HL-60 (cell line): ENCODE results near the gene FAM32A.

Source experiments
- DNase-seq, 2 experiments: peaks; one replicate each; pipeline ENCODE4 v3.0.0-alpha.2; 2010 to 2020; ENCODE audit warnings: low read depth in 1 of 2, low spot score in 1 of 2
- H3K27ac ChIP-seq: fragments of 250-450 bp; sonication (Bioruptor Pico); replicated peaks from 2 replicates; pipeline ENCODE4 v1.5.1; 2020; ENCODE audit warnings: mild to moderate bottlenecking, moderate library complexity
- H3K27me3 ChIP-seq: fragments of 250-450 bp; sonication (Bioruptor Pico); 2 replicates; pipeline ENCODE4 v1.5.1; 2021; ENCODE audit warnings: mild to moderate bottlenecking, moderate library complexity; ENCODE audit not compliant: insufficient read depth, poor library complexity, severe bottlenecking
- H3K4me3 ChIP-seq: replicated peaks from 2 replicates; pipeline ENCODE4 v1.5.1; 2011; ENCODE audit warnings: mild to moderate bottlenecking, control low read depth, low read length; ENCODE audit not compliant: insufficient read depth
- CTCF ChIP-seq: IDR thresholded peaks from one replicate; pipeline ENCODE4 v1.5.1; 2011; ENCODE audit warnings: low read length, control low read depth, inconsistent platforms; ENCODE audit not compliant: insufficient read depth
- GABPA ChIP-seq: IDR thresholded peaks from 2 replicates; pipeline ENCODE4 v1.6.1; 2012; ENCODE audit warnings: low read depth
- POLR2AphosphoS5 ChIP-seq: IDR thresholded peaks from 2 replicates; pipeline ENCODE4 v1.6.1; 2012; ENCODE audit warnings: low read depth
- REST ChIP-seq: IDR thresholded peaks from 2 replicates; pipeline ENCODE4 v1.6.1; 2012; ENCODE audit warnings: low read depth; ENCODE audit not compliant: insufficient replicate concordance
- SPI1 ChIP-seq: IDR thresholded peaks from 2 replicates; pipeline ENCODE4 v1.6.1; 2012; ENCODE audit warnings: low read depth, mild to moderate bottlenecking, borderline replicate concordance

The FAM32A gene

GRCh38 chr19:16226184-16226591 is 41.0 kb downstream of the FAM32A start:
- H3K27ac ChIP-seq: no peak overlapping the region
- no peak for DNase-seq
- no peak for TF ChIP-seq SPI1
- TF ChIP-seq POLR2AphosphoS5: no peak
- TF ChIP-seq REST: no peak
- TF ChIP-seq CTCF: no peak
- no peak for TF ChIP-seq GABPA
- no peaks in the 10 kb centered on the region for H3K27me3 ChIP-seq
- no peak overlapping the region for H3K4me3 ChIP-seq

GRCh38 chr19:16226878-16227836 is 41.9 kb downstream of the FAM32A start:
- TF ChIP-seq GABPA: no peak
- no peak for TF ChIP-seq REST
- no peak for TF ChIP-seq SPI1
- TF ChIP-seq CTCF: no peak
- no peak for TF ChIP-seq POLR2AphosphoS5
- no peak for DNase-seq
- Histone ChIP-seq H3K27ac (no peak overlapping the region), H3K4me3 (no peak overlapping the region), H3K27me3 (no peaks in the 10 kb centered on the region)

GRCh38 chr19:16227837-16228636 is 42.8 kb downstream of the FAM32A start:
- no peak overlapping the region for H3K27ac ChIP-seq
- H3K27me3 ChIP-seq: no peaks in the 10 kb centered on the region
- DNase-seq: no peak
- H3K4me3 ChIP-seq: no peak overlapping the region
- TF ChIP-seq GABPA (no peak), CTCF (no peak), SPI1 (no peak), REST (no peak), POLR2AphosphoS5 (no peak)
